ENCODE data around the gene RELCH. TPM values are rescaled to one million over a fixed set of nuclear protein-coding genes. Genes with fewer than 3 reads are reported as not detected.

The RELCH gene
- total RNA-seq, 2 experiments from 2014 or later = 32.8 to 37.4 TPM

- Mint-ChIP-seq H3K27me3 (ENCODE audit: low read depth) (peaks cover 9% of the 10 kb centered on the region), H3K9me3 (ENCODE audit: insufficient read depth) (no peaks in the 10 kb centered on the region), H3K27ac (no peak overlapping the region), H3K4me3 (no peak overlapping the region), H3K4me1 (ENCODE audit: low read depth) (peaks cover 12% of the 10 kb centered on the region), H3K36me3 (ENCODE audit: low read depth) (no peaks in the 10 kb centered on the region)
- DNase-seq = no peak
- no peak for ATAC-seq
- ChIA-PET CTCF (interaction anchor here (1.3 to 1.6 kb wide), 2 partner anchors 21 to 22 kb away, joined by 3 to 4 read pairs; no protein-coding TSS in a partner anchor), POLR2A (interaction anchor here (1.2 kb wide), 1 partner anchor 74 kb away, joined by 3 read pairs; no protein-coding TSS in a partner anchor)
These were observed 159.5 kb downstream of the RELCH start for GRCh38 chr18:62346333-62347088.

GRCh38 chr18:62347089-62347506, 160.0 kb downstream of the RELCH start:
- ChIA-PET CTCF (interaction anchor here (1.3 to 1.6 kb wide), 2 partner anchors 21 kb away, joined by 3 to 4 read pairs; no protein-coding TSS in a partner anchor), POLR2A (interaction anchor here (1.2 kb wide), 1 partner anchor 74 kb away, joined by 3 read pairs; no protein-coding TSS in a partner anchor)
- H3K27me3 Mint-ChIP-seq (ENCODE audit: low read depth) = peaks cover 9% of the 10 kb centered on the region
- no peak for DNase-seq
- no peak overlapping the region for H3K4me3 Mint-ChIP-seq
- ATAC-seq = no peak
- H3K4me1 Mint-ChIP-seq (ENCODE audit: low read depth) = peaks cover 12% of the 10 kb centered on the region
- H3K9me3 Mint-ChIP-seq (ENCODE audit: insufficient read depth) = no peaks in the 10 kb centered on the region
- H3K27ac Mint-ChIP-seq = no peak overlapping the region
- H3K36me3 Mint-ChIP-seq (ENCODE audit: low read depth) = no peaks in the 10 kb centered on the region

GRCh38 chr18:62348474-62348873, 161.4 kb downstream of the RELCH start:
- Mint-ChIP-seq H3K9me3 (ENCODE audit: insufficient read depth) (no peaks in the 10 kb centered on the region), H3K27ac (no peak overlapping the region), H3K27me3 (ENCODE audit: low read depth) (peaks cover 9% of the 10 kb centered on the region), H3K4me1 (ENCODE audit: low read depth) (peaks cover 12% of the 10 kb centered on the region), H3K36me3 (ENCODE audit: low read depth) (no peaks in the 10 kb centered on the region), H3K4me3 (no peak overlapping the region)
- ATAC-seq (no peak), DNase-seq (no peak)
- ChIA-PET CTCF (no interaction called here), POLR2A (interaction anchor here (0.6 kb wide), 1 partner anchor 15 kb away, joined by 3 read pairs; no protein-coding TSS in a partner anchor)

- no peak for ATAC-seq
- POLR2A ChIA-PET = no interaction called here
- H3K27me3 Mint-ChIP-seq (ENCODE audit: low read depth) = peaks cover 3% of the 10 kb centered on the region
These were observed 166.1 kb downstream of the RELCH start for GRCh38 chr18:62353170-62353569.

GRCh38 chr18:62354151-62354550, 167.1 kb downstream of the RELCH start:
- H3K36me3 Mint-ChIP-seq (ENCODE audit: low read depth) = no peaks in the 10 kb centered on the region
- H3K27me3 Mint-ChIP-seq (ENCODE audit: low read depth) = peaks cover 3% of the 10 kb centered on the region
- DNase-seq (no peak), ATAC-seq (no peak)
- ChIA-PET POLR2A (no interaction called here), CTCF (interaction anchor here (0.6 kb wide), 1 partner anchor 34 kb away, joined by 3 read pairs; no protein-coding TSS in a partner anchor)
- no peaks in the 10 kb centered on the region for H3K9me3 Mint-ChIP-seq (ENCODE audit: insufficient read depth)
- no peak overlapping the region for H3K4me3 Mint-ChIP-seq
- no peak overlapping the region for H3K27ac Mint-ChIP-seq
- H3K4me1 Mint-ChIP-seq (ENCODE audit: low read depth) = peaks cover 4% of the 10 kb centered on the region

More at GRCh38 chr18:62353170-62353569, 166.1 kb downstream of the RELCH start:
- Mint-ChIP-seq H3K9me3 (ENCODE audit: insufficient read depth) (no peaks in the 10 kb centered on the region), H3K4me1 (ENCODE audit: low read depth) (peaks cover 4% of the 10 kb centered on the region), H3K36me3 (ENCODE audit: low read depth) (no peaks in the 10 kb centered on the region), H3K27ac (no peak overlapping the region), H3K4me3 (no peak overlapping the region)
- CTCF ChIA-PET = no interaction called here
- no peak for DNase-seq

GRCh38 chr18:62357079-62357719, 170.1 kb downstream of the RELCH start:
- Mint-ChIP-seq H3K27me3 (ENCODE audit: low read depth) (no peaks in the 10 kb centered on the region), H3K4me3 (no peak overlapping the region), H3K27ac (no peak overlapping the region), H3K9me3 (ENCODE audit: insufficient read depth) (no peaks in the 10 kb centered on the region), H3K36me3 (ENCODE audit: low read depth) (no peaks in the 10 kb centered on the region), H3K4me1 (ENCODE audit: low read depth) (no peaks in the 10 kb centered on the region)
- ChIA-PET CTCF (interaction anchor here (0.9 kb wide), 1 partner anchor 69 kb away, joined by 4 read pairs; no protein-coding TSS in a partner anchor), POLR2A (no interaction called here)
- no peak for DNase-seq
- ATAC-seq = no peak

Other genes with a start within 250 kb of the RELCH start
- gene PIGN, start 199 bp upstream of the RELCH start, total RNA-seq = 10 to 100 TPM; 27.3 to 27.9 TPM
- gene TNFRSF11A, start 138.1 kb downstream of the RELCH start, total RNA-seq = 1 to 10 TPM; 4.0 to 4.3 TPM